ENCODE results near the gene ATRNL1. TPM values are rescaled to one million over a fixed set of nuclear protein-coding genes. Genes with fewer than 3 reads are reported as not detected.

The ATRNL1 gene
- total RNA-seq, 1 experiment from 2014 or later: 1.3 TPM

GRCh38 chr10:115931309-115931708 lies 838.1 kb downstream of the ATRNL1 start:
- Histone ChIP-seq H3K79me2 (ENCODE audit: insufficient read depth, low read length) (no peaks in the 10 kb centered on the region), H3K4me2 (ENCODE audit: low read length) (no peak overlapping the region), H3K9me3 (ENCODE audit: control insufficient read depth in 1 of 2, insufficient read depth in 1 of 2, low read depth in 1 of 2, low read length in 2 of 2) (no peaks in the 10 kb centered on the region), H3K27ac (ENCODE audit: low read depth, low read length) (no peak overlapping the region), H3K9ac (ENCODE audit: low read length) (no peak overlapping the region), H3K9me2 (ENCODE audit: insufficient read depth) (no peaks in the 10 kb centered on the region), H3K27me3 (ENCODE audit: insufficient read depth, low read length) (peaks cover 33% of the 10 kb centered on the region; the same call in 1 of the 2 replicates), H3K4me1 (ENCODE audit: control insufficient read depth in 1 of 2, insufficient read depth in 2 of 2, low read length in 2 of 2) (no peaks in the 10 kb centered on the region), H3K36me3 (ENCODE audit: control insufficient read depth in 1 of 2, insufficient read depth in 2 of 2, low read length in 2 of 2) (no peaks in the 10 kb centered on the region), H2AFZ (ENCODE audit: low read depth, low read length, poor library complexity, severe bottlenecking) (no peak overlapping the region), H3K4me3 (replicated peaks in 1 of 2; ENCODE audit: low read depth in 1 of 2, low read length in 2 of 2) (no peak overlapping the region), H4K20me1 (ENCODE audit: insufficient read depth) (no peaks in the 10 kb centered on the region)
- DNase-seq (ENCODE audit: low read depth, low spot score): no peak
- BruUV-seq (replicated peaks): no TSS peak
- CTCF ChIA-PET: no interaction called here
- RAD21 ChIA-PET (ENCODE audit: low non-redundant PET in 1 of 2, low total read pairs in 2 of 2, uncharacterized antibody in 2 of 2, unreplicated experiment in 2 of 2): no interaction called here
- TF ChIP-seq EGR1 (IDR thresholded peaks at IDR 0.05; ENCODE audit: low read depth) (no peak), CBX3 (IDR thresholded peaks at IDR 0.05; ENCODE audit: low read depth) (no peak), SRF (IDR thresholded peaks at IDR 0.05; ENCODE audit: low read depth) (no peak), YY1 (IDR thresholded peaks at IDR 0.05; ENCODE audit: extremely low read depth, insufficient replicate concordance, low read depth, low read length) (no peak)
- POLR2A ChIA-PET: no interaction called here
- no peak for ATAC-seq
- intact Hi-C loops (cut with micrococcal nuclease): no loop called here

GRCh38 chr10:115932099-115932498 lies 838.9 kb downstream of the ATRNL1 start:
- no peak overlapping the region for H3K4me2 ChIP-seq (ENCODE audit: low read length)
- no peaks in the 10 kb centered on the region for H3K9me2 ChIP-seq (ENCODE audit: insufficient read depth)
- TF ChIP-seq EZH2phosphoT487 (IDR thresholded peaks at IDR 0.05; ENCODE audit: borderline replicate concordance) (no peak), TCF7L2 (IDR thresholded peaks at IDR 0.05; ENCODE audit: borderline replicate concordance, extremely low read depth, insufficient read depth, insufficient read length) (no peak), EZH2 (IDR thresholded peaks at IDR 0.05) (no peak), REST (IDR thresholded peaks at IDR 0.05; ENCODE audit: low read depth) (no peak), MAX (IDR thresholded peaks at IDR 0.05) (no peak), POLR2A (IDR thresholded peaks at IDR 0.05; ENCODE audit: borderline replicate concordance, extremely low read depth, insufficient read depth, insufficient read length) (no peak), SP1 (IDR thresholded peaks at IDR 0.05; ENCODE audit: low read depth) (no peak)
- ATAC-seq: no peak
- no peak overlapping the region for H3K27ac ChIP-seq (ENCODE audit: low read depth, low read length)
- no TSS peak for BruUV-seq (replicated peaks)
- no peaks in the 10 kb centered on the region for H3K4me1 ChIP-seq (ENCODE audit: control insufficient read depth in 1 of 2, insufficient read depth in 2 of 2, low read length in 2 of 2)
- CTCF ChIA-PET: no interaction called here
- H3K9ac ChIP-seq (ENCODE audit: low read length): no peak overlapping the region
- RAD21 ChIA-PET (ENCODE audit: low non-redundant PET in 1 of 2, low total read pairs in 2 of 2, uncharacterized antibody in 2 of 2, unreplicated experiment in 2 of 2): no interaction called here
- peaks cover 33% of the 10 kb centered on the region; the same call in 1 of the 2 replicates for H3K27me3 ChIP-seq (ENCODE audit: insufficient read depth, low read length)
- intact Hi-C loops (cut with micrococcal nuclease): no loop called here
- H3K36me3 ChIP-seq (ENCODE audit: control insufficient read depth in 1 of 2, insufficient read depth in 2 of 2, low read length in 2 of 2): no peaks in the 10 kb centered on the region
- no peaks in the 10 kb centered on the region for H3K79me2 ChIP-seq (ENCODE audit: insufficient read depth, low read length)
- H3K9me3 ChIP-seq (ENCODE audit: control insufficient read depth in 1 of 2, insufficient read depth in 1 of 2, low read depth in 1 of 2, low read length in 2 of 2): no peaks in the 10 kb centered on the region
- no peak overlapping the region for H2AFZ ChIP-seq (ENCODE audit: low read depth, low read length, poor library complexity, severe bottlenecking)
- no peak overlapping the region for H3K4me3 ChIP-seq (replicated peaks in 1 of 2; ENCODE audit: low read depth in 1 of 2, low read length in 2 of 2)
- POLR2A ChIA-PET: no interaction called here
- H4K20me1 ChIP-seq (ENCODE audit: insufficient read depth): no peaks in the 10 kb centered on the region
- DNase-seq (ENCODE audit: low read depth, low spot score): no peak
